OCI-LY3 (cell line): Measurements from ENCODE around the gene MAIP1.

Source experiments
- H2AFZ ChIP-seq: fragments of 200-600, 300-600 bp; shearing (Covaris generic); 2 replicates; pipeline ENCODE4 v1.6.0; 2014; ENCODE audit warnings: antibody characterized with exemption, low read depth, low read length
- H3K27ac ChIP-seq: fragments of 200-600, 300-600 bp; sonication (generic); 2 replicates; pipeline ENCODE4 v1.5.1; 2014; ENCODE audit warnings: mild to moderate bottlenecking, low read length, moderate library complexity, mixed read lengths
- H3K27me3 ChIP-seq: fragments of 200-600, 300-600 bp; sonication (generic); 2 replicates; pipeline ENCODE4 v1.6.1; 2014; ENCODE audit warnings: low read depth, low read length, mixed read lengths
- H3K36me3 ChIP-seq: fragments of 200-600, 300-600 bp; sonication (generic); replicated peaks from 2 replicates; pipeline ENCODE3; 2014; ENCODE audit warnings: low read depth, low read length, mixed read lengths
- H3K4me1 ChIP-seq: fragments of 300-600, 200-600 bp; sonication (generic); 2 replicates; pipeline ENCODE4 v1.6.1; 2014; ENCODE audit warnings: low read length, mixed read lengths
- H3K4me2 ChIP-seq: fragments of 200-600, 300-600 bp; sonication (generic); 2 replicates; pipeline ENCODE4 v1.6.1; 2014; ENCODE audit warnings: low read length, mixed read lengths
- H3K4me3 ChIP-seq: fragments of 300-600, 200-600 bp; sonication (generic); 2 replicates; pipeline ENCODE4 v1.5.1; 2014; ENCODE audit warnings: antibody characterized with exemption, mild to moderate bottlenecking, low read length, moderate library complexity
- H3K79me2 ChIP-seq: fragments of 300-600, 200-600 bp; shearing (Covaris generic); 2 replicates; pipeline ENCODE4 v1.6.1; 2014; ENCODE audit warnings: mild to moderate bottlenecking, low read length, mixed read lengths
- H3K9ac ChIP-seq: fragments of 300-600, 200-600 bp; shearing (Covaris generic); 2 replicates; pipeline ENCODE4 v1.6.0; 2014; ENCODE audit warnings: mild to moderate bottlenecking, low read length, moderate library complexity
- H3K9me3 ChIP-seq: fragments of 200-600, 300-600 bp; shearing (Covaris generic); 2 replicates; pipeline ENCODE4 v1.6.1; 2014; ENCODE audit warnings: low read length, mixed read lengths; ENCODE audit not compliant: insufficient read depth
- H4K20me1 ChIP-seq: fragments of 200-600, 300-600 bp; sonication (generic); 2 replicates; pipeline ENCODE4 v1.6.1; 2016; ENCODE audit warnings: low read length, mixed read lengths; ENCODE audit not compliant: insufficient read depth
- CTCF ChIP-seq: fragments of 200-600, 300-600 bp; sonication (generic); IDR thresholded peaks from 2 replicates; pipeline ENCODE4 v1.5.1; 2014; ENCODE audit warnings: antibody characterized with exemption, low read length, low read depth
- EZH2phosphoT487 ChIP-seq: fragments of 200-600 bp; shearing (Covaris generic); IDR thresholded peaks from 2 replicates; pipeline ENCODE4 v1.6.1; 2018; ENCODE audit warnings: antibody characterized with exemption, mixed run types, low read depth

MAIP1 gene

GRCh38 chr2:199955007-199955338 is 409 bp upstream of the MAIP1 start:
- no peaks in the 10 kb centered on the region for H4K20me1 ChIP-seq
- H3K4me1 ChIP-seq = peaks cover 23% of the 10 kb centered on the region
- peaks cover 21% of the 10 kb centered on the region for H3K36me3 ChIP-seq
- H3K4me2 ChIP-seq = peak overlapping the region; percentile 98
- H3K9me3 ChIP-seq = no peaks in the 10 kb centered on the region
- peak overlapping the region; percentile 99 for H3K4me3 ChIP-seq
- peak overlapping the region; percentile 73 for H3K27ac ChIP-seq
- no peaks in the 10 kb centered on the region for H3K27me3 ChIP-seq
- peaks cover 78% of the 10 kb centered on the region for H3K79me2 ChIP-seq
- peak overlapping the region; percentile 91 for H2AFZ ChIP-seq
- peak overlapping the region; percentile 92 for H3K9ac ChIP-seq
- TF ChIP-seq CTCF (no peak), EZH2phosphoT487 (no peak)

- Histone ChIP-seq H3K9me3 (no peaks in the 10 kb centered on the region), H4K20me1 (no peaks in the 10 kb centered on the region), H3K27ac (peak overlapping the region; percentile 73), H3K27me3 (no peaks in the 10 kb centered on the region), H3K4me1 (peaks cover 23% of the 10 kb centered on the region), H3K36me3 (peaks cover 23% of the 10 kb centered on the region), H3K4me3 (peak overlapping the region; percentile 99), H3K79me2 (peaks cover 69% of the 10 kb centered on the region), H3K9ac (peak overlapping the region; percentile 92), H2AFZ (peak overlapping the region; percentile 91), H3K4me2 (peak overlapping the region; percentile 98)
- TF ChIP-seq EZH2phosphoT487 = no peak
Measured at GRCh38 chr2:199956062-199956380, 639 bp downstream of the MAIP1 start.

DNA sequence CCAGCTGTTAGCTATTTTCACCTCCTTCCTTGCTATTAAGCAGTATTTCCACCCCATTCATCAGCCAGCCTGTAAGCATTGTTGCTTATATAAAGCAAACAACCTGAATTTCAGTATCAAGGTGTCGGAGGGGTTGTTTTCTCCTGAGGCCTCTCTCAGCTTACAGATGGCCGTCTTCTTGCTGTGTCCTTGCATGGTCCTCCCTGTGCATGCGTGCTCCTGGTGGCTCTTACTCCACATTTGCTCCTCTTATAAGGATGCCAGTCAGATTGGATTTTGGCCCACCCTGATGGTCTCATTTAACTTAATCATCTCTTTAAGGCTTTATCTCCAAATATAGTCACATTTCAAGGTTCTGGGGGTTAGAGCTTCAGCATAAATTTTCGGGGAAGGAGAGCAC is 2.6 kb downstream of the MAIP1 start:
- Histone ChIP-seq H3K36me3 (peaks cover 30% of the 10 kb centered on the region), H3K27ac (no peak overlapping the region), H3K9ac (no peak overlapping the region), H3K27me3 (no peaks in the 10 kb centered on the region), H2AFZ (no peak overlapping the region), H3K4me3 (no peak overlapping the region), H3K4me1 (peaks cover 18% of the 10 kb centered on the region), H4K20me1 (no peaks in the 10 kb centered on the region), H3K9me3 (no peaks in the 10 kb centered on the region), H3K79me2 (peaks cover 57% of the 10 kb centered on the region), H3K4me2 (no peak overlapping the region)
- no peak for TF ChIP-seq EZH2phosphoT487
- no peak for TF ChIP-seq CTCF

DNA sequence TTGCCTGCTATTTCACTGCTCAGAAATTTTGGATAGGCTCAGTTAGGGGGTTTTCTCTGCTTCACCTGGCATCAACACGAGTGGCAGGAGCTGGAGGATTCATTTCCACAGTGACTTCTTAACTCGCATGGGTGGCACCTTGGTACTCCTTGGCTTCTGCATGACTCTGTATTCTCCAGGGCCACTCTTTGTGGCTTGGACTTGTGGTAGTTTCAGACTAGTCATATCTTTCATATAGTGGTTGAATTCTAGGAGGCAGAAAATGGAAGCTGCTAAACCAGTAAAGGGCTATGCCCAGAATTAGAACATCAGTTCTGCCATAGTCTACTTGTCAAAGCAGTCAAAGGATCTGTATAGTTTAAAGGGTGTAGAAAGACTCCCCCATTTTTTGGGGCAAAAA is 6.8 kb downstream of the MAIP1 start:
- TF ChIP-seq CTCF = no peak
- TF ChIP-seq EZH2phosphoT487 = no peak
- Histone ChIP-seq H3K9me3 (no peaks in the 10 kb centered on the region), H3K36me3 (peaks cover 54% of the 10 kb centered on the region)

DNA sequence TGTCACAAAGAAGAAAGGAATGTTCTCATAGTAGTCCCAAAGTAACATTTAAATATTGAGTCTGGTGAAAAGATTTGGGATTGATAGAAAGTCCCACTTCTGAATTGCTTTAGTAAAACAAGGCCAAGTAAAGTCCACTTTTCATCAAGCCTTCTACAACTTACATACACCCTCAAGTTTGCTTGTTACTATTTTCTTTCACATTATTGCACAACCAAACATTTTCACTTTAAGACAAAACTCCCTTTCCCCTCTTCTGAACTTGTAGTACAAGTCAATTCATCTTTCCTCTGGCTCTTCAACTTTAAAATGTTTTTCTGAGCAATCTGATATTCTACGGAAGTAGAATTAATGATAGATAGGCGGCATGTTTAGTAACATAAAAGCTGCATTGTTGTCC is 11.0 kb downstream of the MAIP1 start:
- H2AFZ ChIP-seq = no peak overlapping the region
- H3K9ac ChIP-seq = no peak overlapping the region
- H3K4me3 ChIP-seq = no peak overlapping the region
- no peak overlapping the region for H3K4me2 ChIP-seq
- H3K27me3 ChIP-seq = no peaks in the 10 kb centered on the region
- no peaks in the 10 kb centered on the region for H3K79me2 ChIP-seq
- H3K9me3 ChIP-seq = no peaks in the 10 kb centered on the region
- no peak overlapping the region for H3K27ac ChIP-seq
- H3K36me3 ChIP-seq = peaks cover 31% of the 10 kb centered on the region
- TF ChIP-seq EZH2phosphoT487 (no peak), CTCF (no peak)
- no peaks in the 10 kb centered on the region for H4K20me1 ChIP-seq
- H3K4me1 ChIP-seq = no peaks in the 10 kb centered on the region

More for the DNA sequence above, 6.8 kb downstream of the MAIP1 start:
- no peaks in the 10 kb centered on the region for H4K20me1 ChIP-seq
- H3K27me3 ChIP-seq = no peaks in the 10 kb centered on the region
- H3K79me2 ChIP-seq = peaks cover 15% of the 10 kb centered on the region
- no peaks in the 10 kb centered on the region for H3K4me1 ChIP-seq
- H2AFZ ChIP-seq = no peak overlapping the region
- no peak overlapping the region for H3K4me3 ChIP-seq
- no peak overlapping the region for H3K4me2 ChIP-seq
- H3K9ac ChIP-seq = no peak overlapping the region
- H3K27ac ChIP-seq = no peak overlapping the region
